Stimulated activated CD4-positive, alpha-beta T cell treated with anti-CD3 and anti-CD28 coated beads, TNF-alpha, amount 100 ng/mL, for 24 hours (primary cell): ENCODE results near the gene AUH.

Experiments
- DNase-seq, 3 experiments: peaks; one replicate each; pipeline ENCODE4 v3.0.0-alpha.2; 2020; ENCODE audit warnings: low read depth in 3 of 3

The AUH gene

GRCh38 chr9:91297306-91297705 is 64.4 kb downstream of the AUH start:
- no peak for DNase-seq

- DNase-seq = no peak
These were observed 65.4 kb downstream of the AUH start for GRCh38 chr9:91296354-91296753.

GRCh38 chr9:91295357-91295756 is 66.4 kb downstream of the AUH start:
- DNase-seq = no peak

- DNase-seq = no peak
These were observed 69.9 kb downstream of the AUH start for GRCh38 chr9:91291866-91292265.

- no peak for DNase-seq
These were observed 72.5 kb downstream of the AUH start for GRCh38 chr9:91289244-91289643.

- no peak for DNase-seq
These were observed 75.9 kb downstream of the AUH start for GRCh38 chr9:91285729-91286353.

- DNase-seq = no peak
These were observed 79.4 kb downstream of the AUH start for GRCh38 chr9:91282292-91282691.

GRCh38 chr9:91279296-91280204 is 82.2 kb downstream of the AUH start:
- no peak for DNase-seq

- no peak for DNase-seq
These were observed 85.2 kb downstream of the AUH start for GRCh38 chr9:91276513-91276912.

GRCh38 chr9:91275655-91276054 is 86.1 kb downstream of the AUH start:
- DNase-seq = no peak

- no peak for DNase-seq
These were observed 86.7 kb downstream of the AUH start for GRCh38 chr9:91274949-91275492.

GRCh38 chr9:91273853-91274552 is 87.7 kb downstream of the AUH start:
- DNase-seq = no peak

- no peak for DNase-seq
These were observed 90.6 kb downstream of the AUH start for GRCh38 chr9:91271156-91271555.

GRCh38 chr9:91269907-91270491 is 91.7 kb downstream of the AUH start:
- no peak for DNase-seq

GRCh38 chr9:91266448-91266847 is 95.3 kb downstream of the AUH start:
- DNase-seq = no peak

- DNase-seq = no peak
These were observed 96.2 kb downstream of the AUH start for GRCh38 chr9:91265514-91265913.

- DNase-seq = no peak
These were observed 100.3 kb downstream of the AUH start for GRCh38 chr9:91261417-91261816.

- DNase-seq = no peak
These were observed 102.6 kb downstream of the AUH start for GRCh38 chr9:91259162-91259561.

GRCh38 chr9:91258451-91258850 is 103.3 kb downstream of the AUH start:
- DNase-seq = no peak

GRCh38 chr9:91256235-91256634 is 105.5 kb downstream of the AUH start:
- DNase-seq = no peak

GRCh38 chr9:91255327-91255726 is 106.4 kb downstream of the AUH start:
- no peak for DNase-seq

GRCh38 chr9:91253488-91253887 is 108.2 kb downstream of the AUH start:
- DNase-seq = peak in 1 of 3 experiments; percentile 6
